Stimulated activated CD8-positive, alpha-beta memory T cell treated with anti-CD3 and anti-CD28 coated beads, Interleukin-7, amount 100 ng/mL, for 1 hour (primary cell): ENCODE data around the gene CFAP141.
"Not testable (repeated sequence)": the region's sequence is repeated elsewhere in the genome, so short reads cannot be mapped to it uniquely, and the experiment has no call there.

ENCODE experiments used
- DNase-seq, 2 donors: peaks; one replicate each; pipeline ENCODE4 v3.0.0-alpha.2; 2020; ENCODE audit warnings: low read depth in 2 of 2

The CFAP141 gene

DNA sequence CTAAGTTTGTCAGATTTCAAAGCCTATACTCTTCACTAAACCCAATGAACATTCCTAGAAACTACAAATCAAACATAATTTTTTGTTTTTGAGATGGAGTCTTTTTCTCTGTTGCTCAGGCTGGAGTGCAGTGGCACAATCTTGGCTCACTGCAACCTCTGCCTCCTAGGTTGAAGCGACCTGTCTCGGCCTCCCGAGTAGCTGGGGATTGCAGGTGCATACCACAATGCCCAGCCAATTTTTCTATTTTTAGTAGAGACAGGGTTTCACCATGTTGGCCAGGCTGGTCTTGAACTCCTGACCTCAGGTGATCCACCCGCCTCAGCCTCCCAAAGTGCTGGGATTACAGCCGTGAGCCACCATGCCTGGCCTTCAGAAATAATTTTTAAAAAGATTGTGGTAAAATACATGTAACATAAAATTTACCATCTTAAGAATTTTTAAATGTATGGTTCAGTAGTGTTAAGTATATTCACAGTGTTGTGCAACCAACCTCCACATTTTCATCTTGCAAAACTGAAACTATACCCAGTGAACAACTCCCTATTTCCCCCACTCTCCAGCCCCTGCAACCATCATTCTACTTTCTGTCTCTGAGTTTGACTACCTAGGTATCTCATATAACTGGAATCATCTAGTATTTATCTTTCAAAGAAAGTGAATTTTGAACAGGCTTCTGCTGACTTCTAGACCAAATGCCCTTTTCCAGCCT, 2.7 kb upstream of the CFAP141 start:
- DNase-seq = no peak

DNA sequence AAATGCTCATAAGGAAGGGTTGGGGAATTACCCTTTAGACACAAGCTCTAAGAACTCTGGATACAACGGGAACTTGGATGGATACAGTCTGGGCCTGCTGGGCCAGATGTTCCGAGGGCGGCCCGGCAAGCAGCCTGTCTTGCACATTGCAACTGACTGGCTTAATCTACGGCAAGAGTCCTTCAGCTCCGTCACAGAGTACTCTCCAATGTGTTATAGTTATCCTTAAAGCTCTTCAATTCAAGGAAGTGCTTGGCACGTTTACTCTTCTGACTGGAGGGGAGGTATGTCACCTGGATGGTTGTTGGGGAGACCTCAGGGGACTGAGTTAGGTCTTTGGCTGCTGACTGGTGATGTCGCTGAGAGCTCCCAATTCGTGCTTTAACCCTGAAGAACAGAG, 1.1 kb upstream of the CFAP141 start:
- DNase-seq = no peak

DNA sequence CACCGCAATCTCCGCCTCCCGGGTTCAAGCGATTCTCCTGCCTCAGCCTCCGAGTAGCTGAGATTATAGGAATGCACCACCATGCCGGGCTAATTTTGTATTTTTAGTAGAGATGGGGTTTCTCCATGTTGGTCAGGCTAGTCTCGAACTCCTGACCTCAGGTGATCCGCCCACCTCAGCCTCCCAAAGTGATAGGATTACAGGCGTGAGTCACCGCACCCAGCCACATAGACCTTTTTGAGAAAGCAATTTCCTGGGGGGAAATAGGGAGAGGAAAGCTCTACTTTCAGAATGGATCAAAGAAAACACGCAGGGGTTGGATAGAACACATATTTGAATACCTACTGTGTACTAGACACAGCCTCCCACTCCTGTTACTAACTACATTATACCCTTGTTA, 355 bp downstream of the CFAP141 start:
- DNase-seq = not testable (repeated sequence)

DNA sequence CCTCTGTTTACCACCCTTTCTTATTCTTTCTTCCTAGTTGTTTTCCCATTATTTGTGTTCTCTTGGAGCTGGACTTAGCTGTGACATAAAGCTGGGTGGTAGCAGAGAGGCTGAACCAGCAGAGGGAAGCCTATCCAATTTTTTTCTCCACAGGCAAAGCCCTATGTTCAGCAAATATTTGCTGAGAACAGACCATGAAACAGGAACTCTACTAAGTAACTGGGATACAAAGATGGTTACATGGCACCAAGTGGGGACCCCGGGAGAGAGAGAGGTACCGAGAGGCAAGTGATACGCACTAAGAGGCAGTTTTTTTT, 6.6 kb downstream of the CFAP141 start:
- DNase-seq = no peak

- peak in 1 of 2 donors; percentile 4 for DNase-seq
Measured at GRCh38 chr1:154198756-154199562, 7.2 kb downstream of the CFAP141 start.

GRCh38 chr1:154193821-154194220, 12.3 kb downstream of the CFAP141 start:
- no peak for DNase-seq

DNA sequence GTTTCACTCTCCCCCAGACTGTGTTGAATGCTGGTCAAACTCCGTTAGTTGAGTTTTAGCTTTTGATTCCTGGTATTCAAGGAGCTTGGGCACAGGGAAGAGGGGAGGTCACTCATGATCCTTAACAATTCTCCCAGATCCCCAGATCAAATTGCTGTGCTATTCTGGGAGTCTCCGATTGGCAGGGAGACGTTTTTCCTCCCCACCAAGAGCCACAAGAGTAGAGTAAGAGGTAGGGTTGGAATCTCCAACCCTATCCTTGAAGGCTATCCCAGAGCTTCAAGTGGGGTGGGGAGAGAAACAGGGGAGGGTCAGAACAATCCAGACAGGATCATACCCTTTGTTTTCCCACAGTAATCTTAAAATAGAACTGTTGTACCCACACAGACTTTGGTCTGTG, 13.7 kb downstream of the CFAP141 start:
- no peak for DNase-seq

- DNase-seq = no peak
Measured at GRCh38 chr1:154191990-154192461, 14.1 kb downstream of the CFAP141 start, which contains the start of gene TPM3. TSS of gene TPM3 (minus strand) at chr1:154192100. CDS start at chr1:154192018, 82 bp downstream.

DNA sequence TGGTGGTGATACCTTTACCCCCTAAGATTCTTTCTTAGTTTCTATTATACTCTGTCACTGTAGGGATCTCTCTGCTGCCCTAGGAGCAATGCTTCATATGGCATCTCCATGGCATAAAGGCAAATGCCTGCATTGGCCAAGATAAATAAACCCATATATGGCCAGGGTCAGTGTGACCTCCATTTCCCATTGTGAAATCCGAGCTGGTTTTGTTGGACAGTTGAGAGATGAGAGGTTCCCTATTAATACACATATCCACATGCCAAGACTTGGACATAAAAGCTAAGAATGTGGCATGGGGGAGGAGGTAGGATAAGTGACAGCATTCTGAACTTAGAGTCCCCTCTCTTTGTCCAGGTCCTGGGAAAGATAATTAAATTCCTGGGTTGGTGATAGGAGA, 15.6 kb downstream of the CFAP141 start:
- no peak for DNase-seq

DNA sequence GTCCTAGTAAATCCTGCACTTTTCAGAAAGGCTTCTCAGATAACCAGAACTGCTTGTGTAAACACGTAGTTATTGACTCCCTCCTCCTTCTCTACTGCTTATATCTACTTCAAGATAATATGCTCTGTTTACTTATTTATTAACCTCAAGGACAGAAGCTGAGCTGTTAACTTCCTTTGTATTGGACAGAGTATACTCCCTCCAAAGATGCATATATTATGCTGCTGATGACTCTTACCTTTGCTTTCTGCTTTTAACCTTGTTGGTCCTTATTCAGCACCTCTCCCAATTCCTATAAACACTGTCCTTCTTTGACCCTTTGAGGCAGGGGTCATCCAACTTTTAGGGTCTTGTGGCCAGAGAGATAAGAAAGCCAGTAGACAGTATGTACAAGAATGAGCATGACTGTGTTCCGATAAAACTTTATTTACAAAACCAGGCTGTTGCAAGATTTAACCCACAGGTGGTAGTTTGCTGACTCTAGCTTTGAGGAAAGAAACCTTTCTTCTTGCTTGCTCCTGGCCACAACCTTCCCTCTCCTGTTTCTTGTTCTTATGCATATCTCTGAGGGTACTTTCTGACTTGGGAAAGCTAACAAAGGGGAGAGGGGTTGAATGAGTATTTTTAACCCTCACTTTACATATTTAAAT, 19.2 kb downstream of the CFAP141 start:
- no peak for DNase-seq

DNA sequence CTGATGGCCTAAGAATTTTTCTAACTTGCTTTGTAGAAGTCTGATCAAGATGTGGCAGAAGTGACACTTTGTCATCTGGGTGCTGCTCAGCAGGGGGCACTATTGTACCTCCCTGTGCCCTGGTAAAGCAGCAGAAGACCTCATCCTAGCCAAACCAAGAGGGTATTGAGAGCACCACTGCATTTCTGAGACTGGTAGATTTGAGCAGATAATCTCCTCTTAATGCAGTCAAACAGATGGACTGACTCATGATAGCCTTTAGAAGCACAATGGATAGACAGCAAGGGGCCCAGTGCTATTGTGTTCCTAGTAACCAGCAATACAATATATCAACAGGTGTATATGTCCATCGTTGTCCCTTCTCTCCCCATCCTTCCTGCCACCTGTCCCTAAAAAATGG, 20.0 kb downstream of the CFAP141 start:
- peak in 1 of 2 donors; percentile 42 for DNase-seq

DNA sequence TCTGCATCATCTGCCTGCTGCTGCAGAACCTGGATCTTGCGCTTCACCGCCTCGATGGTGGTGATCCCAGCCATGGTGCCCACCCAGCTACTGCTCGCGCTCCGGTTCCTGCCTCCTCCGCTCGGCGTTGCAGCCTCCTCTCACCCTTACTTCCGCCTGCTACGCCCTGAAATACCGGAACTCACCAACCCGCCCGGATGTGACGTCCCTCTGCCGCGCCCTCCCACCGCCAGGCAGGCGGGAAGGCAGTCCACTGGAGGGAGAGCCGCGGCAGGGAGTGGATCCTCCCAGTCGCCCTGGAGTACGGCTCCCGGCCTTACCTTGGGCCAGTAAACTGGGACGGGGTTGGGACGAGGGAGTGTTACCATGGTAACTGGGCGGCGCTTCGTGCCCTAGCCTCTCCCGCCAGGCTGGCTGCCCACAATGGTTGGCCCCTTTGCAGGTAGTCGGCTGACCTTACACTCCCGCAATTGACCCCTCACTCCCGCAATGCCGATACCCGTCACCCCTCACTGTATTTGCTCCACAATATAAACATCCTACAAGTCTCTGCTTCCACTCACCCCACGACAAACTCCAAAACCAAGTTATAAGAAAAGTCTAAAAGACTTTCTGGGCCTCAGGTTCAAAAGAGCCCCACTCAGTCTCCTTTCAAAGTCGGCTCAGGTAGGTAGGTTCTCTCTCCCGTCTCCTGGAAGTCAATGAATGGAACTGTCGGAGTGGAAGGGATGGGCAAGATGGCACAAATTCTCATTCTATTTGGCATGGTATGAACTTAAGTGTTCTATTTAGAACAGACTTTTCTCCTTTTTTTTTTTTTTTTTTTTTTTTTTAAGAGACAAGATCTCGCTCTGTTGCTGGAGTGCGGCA, 22.9 kb downstream of the CFAP141 start:
- DNase-seq = peak; percentile 87 to 89

GRCh38 chr1:154182344-154183045, 23.6 kb downstream of the CFAP141 start:
- DNase-seq = peak; percentile 26 to 34

DNA sequence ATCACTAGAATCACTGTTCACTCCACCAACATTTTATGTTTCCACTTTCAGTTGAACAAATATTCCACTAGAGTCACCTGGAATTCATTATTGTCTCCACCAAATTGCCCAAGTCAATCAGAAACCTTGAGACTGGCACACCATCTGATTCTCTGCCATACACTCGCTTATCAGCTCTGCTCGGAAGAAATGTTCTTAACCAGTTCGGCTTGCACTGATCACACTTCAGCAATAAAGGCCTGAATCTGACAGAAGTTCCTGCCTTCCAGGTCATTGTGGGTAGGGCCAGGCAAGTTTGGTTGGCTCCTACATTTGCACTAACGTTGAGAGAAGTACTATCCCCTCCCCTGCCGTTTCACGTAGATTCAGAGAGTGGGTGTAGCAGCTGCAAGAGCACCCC, 24.2 kb downstream of the CFAP141 start:
- DNase-seq = no peak

DNA sequence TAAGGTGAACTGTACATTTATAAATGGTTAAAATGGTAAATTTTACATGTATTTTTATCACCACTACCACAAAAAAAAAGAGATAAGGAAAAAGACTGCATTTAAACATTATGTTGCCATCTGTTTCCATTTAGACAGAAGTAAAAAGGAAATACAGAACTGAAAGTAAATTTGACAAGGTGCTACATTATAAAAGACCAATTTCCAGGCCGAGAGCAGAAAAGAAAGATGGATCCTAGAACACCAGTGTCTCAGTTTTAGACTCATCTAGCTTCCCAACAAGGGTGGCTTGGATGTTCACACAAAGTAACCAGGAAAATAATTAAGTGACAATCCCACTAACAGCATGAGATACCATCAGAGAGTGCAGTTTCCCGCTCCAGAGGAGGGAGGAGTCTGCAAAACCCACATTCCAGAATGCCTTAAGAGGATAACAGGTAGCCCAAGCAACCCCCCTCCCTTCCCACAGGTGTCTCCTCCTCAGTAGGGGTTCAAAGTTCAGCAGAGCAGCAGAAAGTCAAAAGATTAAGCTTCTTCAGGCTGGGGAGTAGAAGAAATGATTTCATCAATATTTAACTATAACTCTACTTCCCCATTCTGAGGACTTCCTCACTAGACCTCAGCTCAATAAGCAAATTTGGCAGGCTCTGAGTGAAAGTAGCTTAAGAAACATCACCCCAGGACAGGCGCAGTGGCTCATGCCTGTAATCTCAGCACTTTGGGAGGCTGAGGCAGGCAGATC, 26.0 kb downstream of the CFAP141 start:
- DNase-seq = no peak

DNA sequence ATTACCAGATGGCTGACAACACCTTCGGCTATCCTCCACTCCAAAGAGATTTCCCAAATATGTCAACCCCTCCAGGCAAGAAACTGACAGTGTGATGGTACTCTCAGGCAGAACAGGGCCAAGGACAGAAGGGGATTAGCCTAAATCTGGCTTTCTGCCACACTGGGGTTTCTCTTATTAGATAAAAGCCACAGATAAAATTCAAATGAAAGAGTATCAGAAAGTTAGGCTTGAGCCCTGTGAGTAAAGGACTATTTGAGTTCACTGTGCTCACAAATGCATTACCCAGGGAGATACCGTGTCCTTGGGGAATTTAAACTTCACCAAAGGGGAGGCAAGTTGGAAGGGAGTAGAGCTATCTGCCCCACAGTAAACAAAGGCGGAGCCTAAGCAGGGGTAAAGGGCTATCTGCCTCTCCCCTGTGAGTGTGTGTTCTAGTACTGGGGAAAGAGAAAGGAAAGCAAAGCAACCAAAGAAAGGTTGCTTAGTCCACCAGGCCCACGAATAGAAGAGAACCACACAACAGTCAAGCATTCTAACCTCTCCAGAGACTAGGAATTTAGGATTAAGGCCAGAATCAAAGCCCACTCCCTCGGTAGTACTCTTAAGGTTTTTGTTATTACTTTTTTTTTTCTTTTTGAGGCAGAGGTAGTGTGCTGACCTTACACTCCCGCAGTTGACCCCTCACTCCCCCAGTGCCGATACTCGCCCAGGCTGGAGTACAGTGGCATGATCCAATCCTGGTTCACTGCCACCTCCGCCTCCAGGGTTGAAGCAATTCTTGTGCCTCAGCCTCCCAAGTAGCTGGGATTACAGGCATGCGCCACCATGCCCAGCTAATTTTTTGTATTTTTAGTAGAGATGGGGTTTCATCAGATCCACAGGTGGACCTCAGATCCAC, 27.0 kb downstream of the CFAP141 start:
- no peak for DNase-seq

DNA sequence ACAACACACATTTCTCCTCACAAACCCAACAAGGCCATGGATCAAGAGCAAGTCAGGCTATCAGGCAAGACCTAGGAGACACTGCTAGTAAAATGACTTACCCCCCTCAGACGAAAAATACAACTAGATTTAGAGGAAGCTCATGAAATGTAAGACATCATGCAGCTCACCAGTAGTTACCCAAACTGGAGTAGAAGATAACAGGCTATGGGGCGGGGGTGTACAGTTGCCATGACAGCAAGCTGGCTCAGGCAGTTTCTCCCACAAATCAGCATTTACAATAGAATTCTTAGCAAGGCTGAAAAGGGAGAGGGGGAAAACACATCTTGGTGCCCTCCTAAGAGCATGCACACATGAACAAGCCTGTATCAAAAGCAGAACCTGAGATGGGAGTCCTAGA, 28.1 kb downstream of the CFAP141 start:
- DNase-seq = no peak

GRCh38 chr1:154176337-154176736, 29.8 kb downstream of the CFAP141 start:
- DNase-seq = no peak

- no peak for DNase-seq
Measured at GRCh38 chr1:154174654-154175053, 31.5 kb downstream of the CFAP141 start.
